WTC11 (cell line): Measurements from ENCODE around the gene PGBD5. TPM values are rescaled to one million over a fixed set of nuclear protein-coding genes. Genes with fewer than 3 reads are reported as not detected.

Experiments used
- ATAC-seq: fragments of 200-7000 bp; cut with Tn5 transposase; 2 replicates; pipeline ENCODE4 v1.10.0; 2021; ENCODE audit warnings: mild to moderate bottlenecking, moderate library complexity
- CTCF ChIA-PET: fragments of 300-600 bp; sonication (Branson Sonifier 250); formaldehyde crosslinking; loops from one replicate; lab custom pipeline; 2021; ENCODE audit warnings: antibody characterized with exemption; lab: Charles Lee
- POLR2A ChIA-PET: fragments of 350-600 bp; sonication (Branson Sonifier 250); formaldehyde crosslinking; loops from one replicate; lab custom pipeline; 2021; ENCODE audit warnings: antibody characterized with exemption; lab: Charles Lee
- DNase-seq: peaks from one replicate; pipeline ENCODE4 v3.0.0; 2021; ENCODE audit warnings: low spot score
- H3K27ac Mint-ChIP-seq: 2 replicates; pipeline ENCODE4 v1.8.0; 2021; ENCODE audit warnings: mixed read lengths
- H3K27me3 Mint-ChIP-seq: 2 replicates; pipeline ENCODE4 v1.8.0; 2021; ENCODE audit warnings: low read depth, mild to moderate bottlenecking, moderate library complexity, mixed read lengths
- H3K36me3 Mint-ChIP-seq: 2 replicates; pipeline ENCODE4 v1.8.0; 2021; ENCODE audit warnings: mixed read lengths
- H3K4me1 Mint-ChIP-seq: 2 replicates; pipeline ENCODE4 v1.8.0; 2022; ENCODE audit warnings: mixed read lengths
- H3K4me3 Mint-ChIP-seq: 2 replicates; pipeline ENCODE4 v1.8.0; 2021; ENCODE audit warnings: mild to moderate bottlenecking, moderate library complexity, mixed read lengths
- H3K9me3 Mint-ChIP-seq: 2 replicates; pipeline ENCODE4 v1.8.0; 2021; ENCODE audit warnings: mixed read lengths
- AR ChIP-seq: fragments of 250-450 bp; sonication (Bioruptor Pico); IDR thresholded peaks from 2 replicates; pipeline ENCODE4 v1.9.0; 2021; ENCODE audit warnings: mild to moderate bottlenecking
- ATF2 ChIP-seq: sonication (generic); formaldehyde crosslinking; IDR thresholded peaks from 2 replicates; pipeline ENCODE4 v1.8.1; 2022; ENCODE audit warnings: low read depth, missing genetic modification reagents, borderline replicate concordance
- CDX4 ChIP-seq: fragments of 250-450 bp; sonication (Bioruptor Pico); IDR thresholded peaks from 2 replicates; pipeline ENCODE4 v1.9.0; 2021; ENCODE audit warnings: moderate library complexity, mild to moderate bottlenecking, inconsistent platforms, borderline replicate concordance
- CREB1 ChIP-seq: sonication (generic); formaldehyde crosslinking; IDR thresholded peaks from 2 replicates; pipeline ENCODE4 v1.8.0; 2023; ENCODE audit warnings: mild to moderate bottlenecking, missing genetic modification reagents
- CREM ChIP-seq: sonication (generic); formaldehyde crosslinking; IDR thresholded peaks from 2 replicates; pipeline ENCODE4 v1.8.1; 2022; ENCODE audit warnings: mild to moderate bottlenecking, missing genetic modification reagents, moderate library complexity
- CTCF ChIP-seq: fragments of 200-600 bp; IDR thresholded peaks from 2 replicates; pipeline ENCODE4 v1.8.0; 2022; ENCODE audit warnings: antibody characterized with exemption
- ELF4 ChIP-seq: sonication (generic); formaldehyde crosslinking; IDR thresholded peaks from 2 replicates; pipeline ENCODE4 v1.8.1; 2022; ENCODE audit warnings: low read depth, mild to moderate bottlenecking, moderate library complexity, missing genetic modification reagents
- IRF1 ChIP-seq: sonication (generic); formaldehyde crosslinking; IDR thresholded peaks from 2 replicates; pipeline ENCODE4 v1.8.0; 2023; ENCODE audit warnings: missing genetic modification reagents
- JAZF1 ChIP-seq: fragments of 250-450 bp; sonication (Bioruptor Pico); IDR thresholded peaks from 2 replicates; pipeline ENCODE4 v1.9.0; 2021; ENCODE audit warnings: moderate library complexity, mild to moderate bottlenecking, inconsistent platforms
- JUN ChIP-seq: sonication (generic); formaldehyde crosslinking; IDR thresholded peaks from 2 replicates; pipeline ENCODE4 v1.8.0; 2023; ENCODE audit warnings: mild to moderate bottlenecking, missing genetic modification reagents
- KAT7 ChIP-seq: sonication (generic); formaldehyde crosslinking; IDR thresholded peaks from 2 replicates; pipeline ENCODE4 v1.8.1; 2023; ENCODE audit warnings: missing genetic modification reagents, mild to moderate bottlenecking, borderline replicate concordance
- MAX ChIP-seq: sonication (generic); formaldehyde crosslinking; IDR thresholded peaks from 2 replicates; pipeline ENCODE4 v1.8.0; 2022; ENCODE audit warnings: mild to moderate bottlenecking, missing genetic modification reagents
- NR1H2 ChIP-seq: sonication (generic); formaldehyde crosslinking; IDR thresholded peaks from 2 replicates; pipeline ENCODE4 v1.9.0; 2021; ENCODE audit warnings: mild to moderate bottlenecking, moderate library complexity, missing genetic modification reagents
- PRDM15 ChIP-seq: sonication (generic); formaldehyde crosslinking; IDR thresholded peaks from 2 replicates; pipeline ENCODE4 v1.8.0; 2022; ENCODE audit warnings: missing genetic modification reagents
- SMAD3 ChIP-seq: sonication (generic); formaldehyde crosslinking; IDR thresholded peaks from 2 replicates; pipeline ENCODE4 v1.8.0; 2022; ENCODE audit warnings: missing genetic modification reagents, mild to moderate bottlenecking, borderline replicate concordance
- SMAD4 ChIP-seq: sonication (generic); formaldehyde crosslinking; IDR thresholded peaks from 2 replicates; pipeline ENCODE4 v1.8.0; 2022; ENCODE audit warnings: mild to moderate bottlenecking, missing genetic modification reagents
- STAT6 ChIP-seq: sonication (generic); formaldehyde crosslinking; conservative IDR thresholded peaks from 2 replicates; pipeline ENCODE4 v1.8.1; 2023; ENCODE audit warnings: mild to moderate bottlenecking, low read depth, missing genetic modification reagents, moderate library complexity
- TEAD4 ChIP-seq: sonication (generic); formaldehyde crosslinking; IDR thresholded peaks from 2 replicates; pipeline ENCODE4 v1.8.0; 2022; ENCODE audit warnings: mild to moderate bottlenecking, missing genetic modification reagents
- TP53 ChIP-seq: sonication (generic); formaldehyde crosslinking; IDR thresholded peaks from 2 replicates; pipeline ENCODE4 v1.8.1; 2023; ENCODE audit warnings: mild to moderate bottlenecking, missing genetic modification reagents
- ZBTB21 ChIP-seq: sonication (generic); formaldehyde crosslinking; IDR thresholded peaks from 2 replicates; pipeline ENCODE4 v1.8.1; 2023; ENCODE audit warnings: mild to moderate bottlenecking, missing genetic modification reagents, borderline replicate concordance
- ZNF121 ChIP-seq: sonication (generic); formaldehyde crosslinking; IDR thresholded peaks from 2 replicates; pipeline ENCODE4 v1.8.0; 2023; ENCODE audit warnings: missing genetic modification reagents
- ZNF138 ChIP-seq: sonication (generic); formaldehyde crosslinking; conservative IDR thresholded peaks from 2 replicates; pipeline ENCODE4 v1.8.1; 2022; ENCODE audit warnings: mild to moderate bottlenecking, moderate library complexity, missing genetic modification reagents
- ZNF263 ChIP-seq: sonication (generic); formaldehyde crosslinking; IDR thresholded peaks from 2 replicates; pipeline ENCODE4 v1.8.1; 2022; ENCODE audit warnings: low read depth, mild to moderate bottlenecking, moderate library complexity, missing genetic modification reagents
- total RNA-seq: library from RNA; stranded (reverse); gene quantifications from 3 replicates; pipeline ENCODE4 v1.2.3, GENCODE V29; 2021

PGBD5 gene
- total RNA-seq, 1 experiment from 2014 or later, result 23.8 TPM

- no peak for TF ChIP-seq MAX (CRISPR knock-in tag)
- TF ChIP-seq ZBTB21 (CRISPR knock-in tag), result no peak
- TF ChIP-seq KAT7, result no peak
- TF ChIP-seq ZNF138 (CRISPR knock-in tag), result no peak
- no peak for TF ChIP-seq ELF4 (CRISPR knock-in tag)
- TF ChIP-seq CTCF, result no peak
- TF ChIP-seq AR (CRISPR knock-in tag), result no peak
- TF ChIP-seq CREM, result no peak
- TF ChIP-seq IRF1 (CRISPR knock-in tag), result no peak
- no peak for TF ChIP-seq TP53 (CRISPR knock-in tag)
- TF ChIP-seq SMAD3 (CRISPR knock-in tag), result no peak
- TF ChIP-seq TEAD4, result no peak
These were observed 104.3 kb downstream of the PGBD5 start (continued) for GRCh38 chr1:230321741-230322420.

- no peaks in the 10 kb centered on the region for H3K27me3 Mint-ChIP-seq
- H3K36me3 Mint-ChIP-seq, result peaks cover 44% of the 10 kb centered on the region
- POLR2A ChIA-PET, result no interaction called here
- DNase-seq, result no peak
- H3K4me3 Mint-ChIP-seq, result no peak overlapping the region
- H3K27ac Mint-ChIP-seq, result no peak overlapping the region
- H3K9me3 Mint-ChIP-seq, result peaks cover 4% of the 10 kb centered on the region; the same call in 1 of the 2 replicates
- H3K4me1 Mint-ChIP-seq, result no peaks in the 10 kb centered on the region
- TF ChIP-seq ZNF263 (CRISPR knock-in tag), result no peak
- no peak for TF ChIP-seq ATF2 (CRISPR knock-in tag)
- TF ChIP-seq JUN (CRISPR knock-in tag), result no peak
- no peak for TF ChIP-seq SMAD4 (CRISPR knock-in tag)
- no peak for TF ChIP-seq PRDM15 (CRISPR knock-in tag)
- TF ChIP-seq STAT6 (CRISPR knock-in tag), result no peak
- no peak for TF ChIP-seq JAZF1 (CRISPR knock-in tag)
- TF ChIP-seq CDX4, result no peak
- TF ChIP-seq CREB1 (CRISPR knock-in tag), result no peak
- no peak for TF ChIP-seq ZNF121 (CRISPR knock-in tag)
- no peak for TF ChIP-seq NR1H2 (CRISPR knock-in tag)
- TF ChIP-seq, all 79 proteins: peak for 0
- ATAC-seq, result no peak
- CTCF ChIA-PET, result no interaction called here
These were observed 104.8 kb downstream of the PGBD5 start for GRCh38 chr1:230321341-230321740.
